T-helper 9 cell (primary cell): ENCODE measurements around the gene C12orf76.
"Not testable (repeated sequence)": the region's sequence is repeated elsewhere in the genome, so short reads cannot be mapped to it uniquely, and the experiment has no call there.

ENCODE experiments used
- DNase-seq: peaks from one replicate; pipeline ENCODE4 v3.0.0-alpha.2; 2020

Gene C12orf76

GRCh38 chr12:110015132-110015531 is 33.2 kb downstream of the C12orf76 start:
- DNase-seq, result no peak

- no peak for DNase-seq
These were observed 35.7 kb downstream of the C12orf76 start for GRCh38 chr12:110012659-110013058.

GRCh38 chr12:110012137-110012536 is 36.2 kb downstream of the C12orf76 start:
- DNase-seq, result no peak

- no peak for DNase-seq
These were observed 37.2 kb downstream of the C12orf76 start for GRCh38 chr12:110010853-110011723.

GRCh38 chr12:110008681-110009398 is 39.5 kb downstream of the C12orf76 start:
- DNase-seq, result not testable (repeated sequence)

- DNase-seq, result no peak
These were observed 40.4 kb downstream of the C12orf76 start for GRCh38 chr12:110007881-110008280.

DNA sequence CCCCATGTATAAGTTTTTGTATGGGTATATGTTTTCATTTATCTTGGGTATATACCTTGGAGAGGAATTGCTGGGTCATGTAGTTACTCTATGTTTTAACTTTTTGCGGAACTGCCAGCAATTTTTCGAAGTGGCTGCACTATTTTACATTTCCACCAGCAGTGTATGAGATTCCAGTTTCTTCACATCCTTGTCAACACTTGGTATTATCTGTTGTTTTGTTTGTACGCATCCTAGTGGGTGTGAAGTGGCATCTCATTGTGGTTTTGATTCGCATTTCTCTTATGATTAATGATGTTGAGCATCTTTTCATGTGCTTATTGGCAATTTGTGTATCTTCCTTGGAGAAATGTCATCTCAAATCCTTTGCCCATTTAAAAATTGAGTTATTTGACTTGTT is 42.2 kb downstream of the C12orf76 start:
- DNase-seq, result no peak

GRCh38 chr12:110005319-110005973 is 42.9 kb downstream of the C12orf76 start:
- DNase-seq, result no peak

DNA sequence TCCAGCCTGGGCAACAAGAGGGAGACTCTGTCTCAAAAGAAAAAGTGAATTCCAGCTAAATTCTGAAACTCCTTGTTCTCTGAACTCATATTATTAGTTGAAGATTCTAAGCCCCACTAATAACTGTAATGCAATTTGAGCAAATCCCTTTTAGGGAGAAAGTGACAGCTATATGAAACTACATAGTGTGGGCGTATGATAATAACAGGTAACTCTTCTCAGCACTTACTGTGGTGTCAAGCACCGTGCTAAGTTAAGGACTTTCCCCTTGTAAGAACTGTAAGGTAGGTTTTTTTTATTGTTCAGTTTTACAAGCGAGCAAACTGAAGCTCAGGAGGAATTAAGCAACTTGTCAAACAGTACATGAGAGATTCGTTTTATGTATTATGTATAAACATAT is 43.7 kb downstream of the C12orf76 start:
- DNase-seq, result no peak

DNA sequence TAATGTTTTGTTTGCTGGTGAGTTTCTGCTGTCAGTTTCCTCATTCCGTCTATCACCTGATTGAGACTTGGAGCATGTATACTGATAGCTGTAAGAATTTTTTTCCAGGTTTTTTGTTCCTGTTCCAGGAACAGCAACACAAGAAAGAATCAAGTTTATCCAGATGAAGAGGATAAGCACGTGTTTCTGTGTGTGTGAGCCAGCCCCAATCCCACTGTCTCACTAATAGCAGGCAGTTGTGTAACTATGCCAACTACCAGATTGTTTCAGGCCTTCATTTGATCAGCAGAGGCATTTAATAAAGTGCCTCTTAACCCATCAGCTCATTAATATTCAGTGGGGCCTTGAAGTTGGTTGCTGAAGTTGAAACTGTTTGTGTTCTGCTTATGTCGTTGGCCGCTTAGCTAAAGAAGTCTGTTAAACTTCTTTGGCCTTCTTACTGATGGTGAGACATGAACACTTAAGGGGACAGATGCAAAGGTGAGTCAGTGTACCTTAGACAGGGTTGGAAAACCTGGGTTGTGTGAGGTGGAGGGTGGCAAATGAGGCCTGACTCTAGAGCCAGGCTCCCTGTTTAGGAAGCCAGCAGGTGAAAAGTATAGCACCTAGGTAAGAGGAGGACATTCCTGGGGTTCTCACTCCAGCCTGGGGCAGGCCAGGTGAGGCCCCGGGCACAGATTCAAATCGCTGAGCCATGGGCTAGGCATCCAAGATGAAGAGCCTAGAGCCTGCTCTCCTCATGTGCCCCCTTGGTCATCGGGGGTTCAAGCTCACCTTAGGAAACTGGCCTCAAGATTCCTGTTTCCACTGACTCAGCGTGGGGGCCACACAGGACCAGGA is 45.4 kb downstream of the C12orf76 start:
- no peak for DNase-seq

- DNase-seq, result no peak
These were observed 46.7 kb downstream of the C12orf76 start for GRCh38 chr12:110001596-110001995.

- no peak for DNase-seq
These were observed 48.3 kb downstream of the C12orf76 start for GRCh38 chr12:109999983-110000505.

GRCh38 chr12:109999649-109999971 is 48.7 kb downstream of the C12orf76 start:
- no peak for DNase-seq

DNA sequence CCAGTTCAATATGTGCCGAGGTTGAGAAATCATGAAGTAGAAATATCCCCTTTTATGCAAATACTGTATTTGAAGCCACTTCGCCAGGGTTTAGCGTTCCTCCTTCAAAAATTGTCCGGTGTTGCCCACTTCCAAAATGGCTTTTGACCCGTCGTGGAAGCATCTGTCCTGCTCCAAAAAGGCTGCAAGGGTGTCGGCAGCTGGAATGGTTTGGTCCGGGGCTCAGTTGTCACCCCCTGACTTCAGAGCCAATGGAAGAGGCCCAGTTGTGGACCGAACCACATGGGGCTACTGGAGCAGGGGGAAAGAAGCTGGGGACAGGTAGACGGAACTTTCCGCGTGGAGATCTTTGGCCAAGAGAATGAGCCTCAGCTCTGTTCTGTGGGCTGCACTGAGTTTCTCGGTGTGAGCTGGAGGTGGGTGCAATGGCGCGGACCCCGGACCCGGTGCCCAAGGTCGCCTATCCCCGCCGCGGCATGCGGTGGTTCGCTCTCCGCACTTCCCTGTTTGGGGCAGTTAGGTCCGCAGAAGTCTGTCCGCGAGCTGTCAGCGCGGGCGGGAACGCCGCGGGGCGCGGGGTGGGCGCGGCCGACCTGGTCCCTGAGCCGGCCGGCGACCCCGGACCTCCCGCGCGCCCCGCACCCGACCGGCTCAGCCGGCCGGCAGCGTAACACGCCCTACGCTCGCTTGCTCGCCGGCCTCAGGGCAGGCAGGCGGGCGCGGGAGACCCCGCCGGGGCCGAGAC is 49.2 kb downstream of the C12orf76 start, which contains the start of gene ANKRD13A:
Gene ANKRD13A (plus strand): TSS at position 527 of the 745 bp plus-strand sequence. CDS start 259 bp downstream, outside the sequence.
- DNase-seq, result peak; percentile 73

GRCh38 chr12:109998241-109998903 is 50.0 kb downstream of the C12orf76 start:
- no peak for DNase-seq

DNA sequence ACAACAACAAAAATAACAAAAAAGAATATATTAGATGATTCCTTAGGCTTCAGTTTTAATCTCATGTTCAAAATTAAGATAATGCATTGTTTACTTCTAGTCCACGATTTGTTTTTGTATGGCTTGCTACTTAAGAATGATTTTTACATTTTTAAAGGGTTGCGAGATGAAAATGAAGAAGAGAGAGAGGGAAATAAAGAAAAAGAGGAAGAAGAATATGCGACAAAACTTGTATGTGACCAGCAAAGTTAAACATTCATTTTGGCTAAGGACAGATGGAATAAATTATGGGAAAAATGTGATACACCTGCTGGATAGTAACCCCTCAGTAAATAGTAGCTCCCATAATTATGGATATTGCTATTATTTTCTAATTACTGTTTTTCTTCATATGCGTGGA is 50.9 kb downstream of the C12orf76 start:
- DNase-seq, result no peak

DNA sequence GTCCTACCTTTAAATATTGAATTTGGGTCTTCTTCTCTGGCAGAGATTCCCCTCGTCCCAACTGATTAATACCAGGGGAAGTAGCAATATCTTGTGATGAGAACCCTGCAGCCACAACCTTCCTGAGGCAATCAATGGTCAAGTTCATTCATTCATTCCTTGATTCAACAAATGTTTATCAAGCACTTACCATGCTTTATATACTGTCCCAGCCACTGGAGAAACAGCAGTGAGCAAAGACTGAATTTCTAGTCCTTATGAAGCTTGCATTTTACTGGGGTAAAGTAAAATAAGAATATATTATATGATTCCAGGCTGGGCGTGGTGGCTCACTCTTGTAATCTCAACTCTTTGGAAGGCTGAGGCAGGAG is 51.9 kb downstream of the C12orf76 start:
- DNase-seq, result no peak

- DNase-seq, result peak; percentile 89
These were observed 52.4 kb downstream of the C12orf76 start, which contains the start of gene GIT2 for GRCh38 chr12:109995686-109996482. GIT2 (minus strand) TSS chr12:109996368; CDS start chr12:109996224, 144 bp downstream.

- DNase-seq, result no peak
These were observed 53.0 kb downstream of the C12orf76 start for GRCh38 chr12:109995361-109995685.
